Neural cell (in vitro differentiated cells): ENCODE measurements around the gene ITPR2.

Experiments
- EP300 ChIP-seq: fragments of 450-650 bp; conservative IDR thresholded peaks from 2 replicates; pipeline ENCODE4 v1.6.1; 2014; ENCODE audit warnings: antibody characterized with exemption, mild to moderate bottlenecking, moderate library complexity; ENCODE audit not compliant: poor library complexity, severe bottlenecking
- EZH2 ChIP-seq: fragments of 200-600, 300-800 bp; shearing (Covaris generic), sonication (generic); IDR thresholded peaks from 2 replicates; pipeline ENCODE4 v1.6.1; 2014; ENCODE audit warnings: antibody characterized with exemption, low read length, borderline replicate concordance, mild to moderate bottlenecking; ENCODE audit not compliant: insufficient read depth, poor library complexity, severe bottlenecking
- MXI1 ChIP-seq: fragments of 450-650 bp; conservative IDR thresholded peaks from 2 replicates; pipeline ENCODE4 v1.6.1; 2014; ENCODE audit warnings: antibody characterized with exemption, mild to moderate bottlenecking; ENCODE audit not compliant: poor library complexity, severe bottlenecking
- POLR2AphosphoS5 ChIP-seq: IDR thresholded peaks from 2 replicates; pipeline ENCODE4 v1.6.1; 2012
- RAD21 ChIP-seq: fragments of 450-650 bp; conservative IDR thresholded peaks from 2 replicates; pipeline ENCODE4 v1.6.1; 2014; ENCODE audit warnings: antibody characterized with exemption, mild to moderate bottlenecking, moderate library complexity
- REST ChIP-seq: IDR thresholded peaks from 2 replicates; pipeline ENCODE4 v1.6.1; 2012; ENCODE audit warnings: borderline replicate concordance
- SMC3 ChIP-seq: fragments of 450-650 bp; conservative IDR thresholded peaks from 2 replicates; pipeline ENCODE4 v1.6.1; 2014; ENCODE audit warnings: antibody characterized with exemption, mild to moderate bottlenecking, moderate library complexity; ENCODE audit not compliant: poor library complexity
- TAF1 ChIP-seq: IDR thresholded peaks from 2 replicates; pipeline ENCODE4 v1.6.1; 2012; ENCODE audit warnings: low read depth
- TF ChIP-seq, protein P1 (sequence below): fragments of 450-650 bp; IDR thresholded peaks from 2 replicates; pipeline ENCODE4 v1.5.1; 2014; ENCODE audit warnings: antibody characterized with exemption, mild to moderate bottlenecking, moderate library complexity; ENCODE audit not compliant: poor library complexity, severe bottlenecking

DNA sequence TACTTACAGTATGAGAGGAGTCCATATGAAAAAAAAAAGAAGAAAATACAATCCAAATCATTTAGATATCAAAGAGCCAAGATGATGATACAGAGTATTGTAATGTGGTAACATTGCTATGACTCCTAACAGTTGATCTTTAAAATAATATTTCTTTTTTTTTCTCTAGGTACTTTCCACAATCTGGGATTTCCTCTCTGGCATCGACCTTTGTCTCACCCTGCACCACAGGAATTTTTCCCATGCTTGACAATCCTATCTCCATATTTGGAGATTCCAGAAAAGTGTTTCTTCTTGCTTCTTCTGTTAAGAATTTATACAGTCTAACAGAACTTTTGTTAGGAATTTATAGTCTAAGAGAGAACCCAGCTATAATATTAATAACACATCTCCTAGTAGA lies 184.4 kb downstream of the ITPR2 start:
- TF ChIP-seq, protein P1, sequence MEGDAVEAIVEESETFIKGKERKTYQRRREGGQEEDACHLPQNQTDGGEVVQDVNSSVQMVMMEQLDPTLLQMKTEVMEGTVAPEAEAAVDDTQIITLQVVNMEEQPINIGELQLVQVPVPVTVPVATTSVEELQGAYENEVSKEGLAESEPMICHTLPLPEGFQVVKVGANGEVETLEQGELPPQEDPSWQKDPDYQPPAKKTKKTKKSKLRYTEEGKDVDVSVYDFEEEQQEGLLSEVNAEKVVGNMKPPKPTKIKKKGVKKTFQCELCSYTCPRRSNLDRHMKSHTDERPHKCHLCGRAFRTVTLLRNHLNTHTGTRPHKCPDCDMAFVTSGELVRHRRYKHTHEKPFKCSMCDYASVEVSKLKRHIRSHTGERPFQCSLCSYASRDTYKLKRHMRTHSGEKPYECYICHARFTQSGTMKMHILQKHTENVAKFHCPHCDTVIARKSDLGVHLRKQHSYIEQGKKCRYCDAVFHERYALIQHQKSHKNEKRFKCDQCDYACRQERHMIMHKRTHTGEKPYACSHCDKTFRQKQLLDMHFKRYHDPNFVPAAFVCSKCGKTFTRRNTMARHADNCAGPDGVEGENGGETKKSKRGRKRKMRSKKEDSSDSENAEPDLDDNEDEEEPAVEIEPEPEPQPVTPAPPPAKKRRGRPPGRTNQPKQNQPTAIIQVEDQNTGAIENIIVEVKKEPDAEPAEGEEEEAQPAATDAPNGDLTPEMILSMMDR = no peak
- TF ChIP-seq MXI1 (no peak), TAF1 (no peak), POLR2AphosphoS5 (no peak), SMC3 (no peak), EZH2 (no peak), REST (no peak), EP300 (no peak), RAD21 (no peak)
